Measurements from ENCODE around the gene NRP2.

GRCh38 chr2:205807758-205808157 is 125.5 kb downstream of the NRP2 start:
- TF ChIP-seq CTCF (IDR thresholded peaks at IDR 0.05 in 4 of 5, conservative IDR thresholded peaks at IDR 0.05 in 1 of 5) (no peak), POLR2A (IDR thresholded peaks at IDR 0.05) (no peak)

All from gastrocnemius medialis (tissue), 4 donors.